K562 (cell line): Measurements from ENCODE around the gene GPR3. TPM values are rescaled to one million over a fixed set of nuclear protein-coding genes. Genes with fewer than 3 reads are reported as not detected.

Source experiments
- ATF3 ChIP-seq, 2 experiments: fragments of 450-650 bp in 1 of 2; sonication (generic) in 1 of 2; formaldehyde crosslinking in 1 of 2; IDR thresholded peaks in 1 of 2; conservative IDR thresholded peaks in 1 of 2; 2 replicates each; pipeline versions ENCODE4 v1.6.1 to v1.8.1; 2016 to 2023; ENCODE audit warnings: mild to moderate bottlenecking in 2 of 2, moderate library complexity in 2 of 2, inconsistent platforms in 1 of 2, missing genetic modification reagents in 1 of 2
- DMBX1 ChIP-seq: fragments of 250-450 bp; sonication (Bioruptor Pico); IDR thresholded peaks from 2 replicates; pipeline ENCODE4 v1.8.0; 2022; ENCODE audit warnings: inconsistent platforms, mild to moderate bottlenecking, moderate library complexity, borderline replicate concordance
- ESRRB ChIP-seq: fragments of 250-450 bp; sonication (Bioruptor Pico); IDR thresholded peaks from 2 replicates; pipeline ENCODE4 v1.5.0; 2020; ENCODE audit warnings: mild to moderate bottlenecking, moderate library complexity, borderline replicate concordance
- GABPB1 ChIP-seq: sonication (generic); formaldehyde crosslinking; IDR thresholded peaks from 2 replicates; pipeline ENCODE4 v1.8.0; 2022; ENCODE audit warnings: mild to moderate bottlenecking, missing genetic modification reagents
- HBP1 ChIP-seq: fragments of 450-650 bp; formaldehyde crosslinking; IDR thresholded peaks from 2 replicates; pipeline ENCODE4 v1.4.0; 2022; ENCODE audit warnings: missing genetic modification characterization
- JUND ChIP-seq, 2 experiments: IDR thresholded peaks; 2 replicates in 1 of 2; 3 replicates in 1 of 2; pipeline ENCODE4 v1.6.1; 2011; ENCODE audit warnings: borderline replicate concordance in 2 of 2, low read depth in 2 of 2, low read length in 2 of 2, improper control_type of control experiment in 1 of 2, missing biosample characterization in 1 of 2, missing genetic modification characterization in 1 of 2, missing genetic modification reagents in 1 of 2
- MAFG ChIP-seq: fragments of 450-650 bp; conservative IDR thresholded peaks from 2 replicates; pipeline ENCODE4 v1.6.1; 2016; ENCODE audit warnings: missing genetic modification characterization, missing compliant biosample characterization
- MAFK ChIP-seq: IDR thresholded peaks from 2 replicates; pipeline ENCODE4 v1.6.1; 2011; ENCODE audit warnings: low read length, improper control_type of control experiment
- RBM14 ChIP-seq: fragments of 200-400 bp; formaldehyde crosslinking; IDR thresholded peaks from 2 replicates; pipeline ENCODE4 v1.6.1; 2018; ENCODE audit warnings: low read depth, mild to moderate bottlenecking, low read length, moderate library complexity, borderline replicate concordance; ENCODE audit not compliant: insufficient read depth
- SIX5 ChIP-seq, 2 experiments: IDR thresholded peaks; 2 replicates each; pipeline ENCODE4 v1.6.1; 2011; ENCODE audit warnings: low read length in 2 of 2, borderline replicate concordance in 1 of 2, low read depth in 1 of 2, mild to moderate bottlenecking in 1 of 2, moderate library complexity in 1 of 2; ENCODE audit not compliant: insufficient read depth in 1 of 2
- SP1 ChIP-seq: sonication (generic); formaldehyde crosslinking; IDR thresholded peaks from 2 replicates; pipeline ENCODE4 v1.8.1; 2022; ENCODE audit warnings: mild to moderate bottlenecking, missing genetic modification reagents
- USF2 ChIP-seq: sonication (generic); formaldehyde crosslinking; IDR thresholded peaks from 2 replicates; pipeline ENCODE4 v1.5.0; 2020; ENCODE audit warnings: missing genetic modification reagents
- ZBTB11 ChIP-seq, 3 experiments: fragments of 200-800 bp in 1 of 3; fragments of 250-450 bp in 1 of 3; fragments of 450-650 bp in 1 of 3; sonication (Bioruptor Pico) in 1 of 3; sonication (Bioruptor generic) in 1 of 3; formaldehyde crosslinking in 1 of 3; IDR thresholded peaks; 2 replicates each; pipeline versions ENCODE4 v1.6.1 to v1.8.0; 2016 to 2022; ENCODE audit warnings: mild to moderate bottlenecking in 2 of 3, missing genetic modification characterization in 2 of 3, missing compliant biosample characterization in 1 of 3, moderate library complexity in 1 of 3
- ZNF134 ChIP-seq: fragments of 250-450 bp; sonication (Bioruptor Pico); conservative IDR thresholded peaks from 2 replicates; pipeline ENCODE4 v1.4.0; 2020
- ZNF217 ChIP-seq: sonication (generic); formaldehyde crosslinking; IDR thresholded peaks from 2 replicates; pipeline ENCODE4 v1.8.0; 2022; ENCODE audit warnings: mild to moderate bottlenecking, missing genetic modification reagents
- ZNF23 ChIP-seq: fragments of 250-450 bp; sonication (Bioruptor Pico); IDR thresholded peaks from 2 replicates; pipeline ENCODE4 v1.4.0; 2020; ENCODE audit warnings: mild to moderate bottlenecking
- polyA plus RNA-seq, 8 experiments: library from polyadenylated mRNA; depleted of rRNA in 4 of 8; stranded (reverse) in 5 of 8; unstranded in 3 of 8; fragments of >200 nt; fragmentation: Nextera tagmentation in 2 of 8; fragmentation: Illumina TruSeq in 1 of 8; extraction: Ambion mirVana in 2 of 8; extraction: Trizol in 1 of 8; gene quantifications; 2 replicates each; pipeline versions ENCODE4 v1.2.1 to v1.2.3, GENCODE V29; 2011 to 2014; ENCODE audit warnings: inconsistent platforms in 1 of 8, missing spikeins in 1 of 8
- total RNA-seq, 7 experiments: library from RNA; depleted of rRNA in 6 of 7; stranded (reverse); fragments of >200 nt in 6 of 7; fragmentation: Illumina TruSeq in 2 of 7; extraction: Trizol in 2 of 7; gene quantifications; 2 replicates each; pipeline versions ENCODE4 v1.2.1 to v1.2.3, GENCODE V29; 2011 to 2021; ENCODE audit warnings: low replicate concordance in 1 of 7

GPR3 gene
- total and polyA plus RNA-seq, 9 of the 15 experiments (the other 6 are each of a cell fraction or from before 2014, with no cell fraction given), result 0.24 to 11.5 (median 3.7) TPM

GRCh38 chr1:27365372-27366112, 26.9 kb upstream of the GPR3 start (continued):
- TF ChIP-seq HBP1 (CRISPR knock-in tag) (no peak), MAFK (no peak), USF2 (CRISPR knock-in tag) (no peak), SIX5 (IDR thresholded peaks at IDR 0.05; ENCODE audit: borderline replicate concordance in 1 of 2, insufficient read depth in 1 of 2, low read depth in 1 of 2, low read length in 2 of 2) (no peak), ZNF23 (CRISPR knock-in tag) (no peak), SP1 (CRISPR knock-in tag) (peak; percentile 88), ZNF217 (CRISPR knock-in tag) (no peak), ATF3 (IDR thresholded peaks at IDR 0.05) (no peak), ATF3 (CRISPR knock-in tag; conservative IDR thresholded peaks at IDR 0.05) (no peak), ZBTB11 (CRISPR knock-in tag; IDR thresholded peaks at IDR 0.05) (no peak), MAFG (tag) (no peak), ESRRB (no peak), JUND (IDR thresholded peaks at IDR 0.05; ENCODE audit: borderline replicate concordance, low read depth, low read length) (peak; percentile 82), JUND (tag; IDR thresholded peaks at IDR 0.05; ENCODE audit: borderline replicate concordance, low read depth, low read length) (no peak), DMBX1 (CRISPR knock-in tag) (no peak), GABPB1 (CRISPR knock-in tag) (no peak), ZNF134 (CRISPR knock-in tag) (no peak), RBM14 (no peak)
